Colonic mucosa (tissue), 4 donors: ENCODE data around the gene FBXO21. TPM values are rescaled to one million over a fixed set of nuclear protein-coding genes. Genes with fewer than 3 reads are reported as not detected.
A peak's percentile ranks its signal among the peaks of the same experiment; 100 is the strongest.

ENCODE experiments used
- DNase-seq: peaks from one replicate; pipeline ENCODE4 v3.0.0-alpha.2; 2020
- H3K27ac ChIP-seq: fragments of 200-600 bp; one replicate; pipeline ENCODE4 v1.8.0; 2021
- H3K27me3 ChIP-seq: fragments of 200-600 bp; one replicate; pipeline ENCODE4 v1.8.0; 2021
- H3K36me3 ChIP-seq: fragments of 200-600 bp; one replicate; pipeline ENCODE4 v1.8.0; 2021
- H3K4me1 ChIP-seq: fragments of 200-600 bp; one replicate; pipeline ENCODE4 v1.8.0; 2021; ENCODE audit warnings: mild to moderate bottlenecking
- H3K4me3 ChIP-seq: fragments of 200-600 bp; one replicate; pipeline ENCODE4 v1.8.0; 2021
- H3K9ac ChIP-seq, 2 donors: one replicate each; pipeline ENCODE4 v1.7.0; 2013; ENCODE audit warnings: control low read depth in 2 of 2, low read depth in 2 of 2, low read length in 2 of 2
- H3K9me3 ChIP-seq: fragments of 200-600 bp; one replicate; pipeline ENCODE4 v1.8.0; 2021
- CTCF ChIP-seq: fragments of 200-600 bp; IDR thresholded peaks from one replicate; pipeline ENCODE4 v1.8.0; 2022; ENCODE audit warnings: antibody characterized with exemption, mild to moderate bottlenecking
- intact Hi-C: fragments of 100-400 bp; cut with DNase I; formaldehyde crosslinking; loops from one replicate; pipeline ENCODE4 v1.14.1; 2022
- total RNA-seq, 2 donors: library from RNA; stranded (reverse); fragmentation: NEBNext Ultra II Directional in 1 of 2; extraction: Animal tissue kit (Norgen Biotek cat#: 25700) in 1 of 2; gene quantifications; one replicate each; pipeline ENCODE4 v1.2.1, GENCODE V29; 2021
- donor health status: healthy.
- donor health status: DM: no; HTN: no; CAD: no.
- donor health status: DM: no; HTN: no; CAD: no.

The FBXO21 gene
- total RNA-seq, 2 donors from 2014 or later: 34.5 to 34.7 TPM

- H3K27ac ChIP-seq: no peak overlapping the region
- intact Hi-C loops: loop anchor here (2.0 to 10.0 kb wide), 2 partner anchors 95 to 415 kb away; no protein-coding TSS in a partner anchor
- DNase-seq: peak; percentile 38
Observed at GRCh38 chr12:117119592-117120198, 70.6 kb downstream of the FBXO21 start.

GRCh38 chr12:117118838-117119591 is 71.3 kb downstream of the FBXO21 start:
- H3K27me3 ChIP-seq: no peaks in the 10 kb centered on the region
- no peak overlapping the region for H3K9ac ChIP-seq
- intact Hi-C loops: loop anchor here (10.0 kb wide), 1 partner anchor 414 kb away; no protein-coding TSS in a partner anchor
- TF ChIP-seq CTCF: no peak
- H3K4me3 ChIP-seq: no peak overlapping the region
- no peak for DNase-seq
- H3K36me3 ChIP-seq: no peaks in the 10 kb centered on the region
- no peaks in the 10 kb centered on the region for H3K9me3 ChIP-seq
- H3K27ac ChIP-seq: no peak overlapping the region
- no peaks in the 10 kb centered on the region for H3K4me1 ChIP-seq

More at GRCh38 chr12:117119592-117120198, 70.6 kb downstream of the FBXO21 start:
- Histone ChIP-seq H3K36me3 (no peaks in the 10 kb centered on the region), H3K27me3 (no peaks in the 10 kb centered on the region), H3K4me3 (no peak overlapping the region), H3K4me1 (no peaks in the 10 kb centered on the region), H3K9ac (no peak overlapping the region), H3K9me3 (no peaks in the 10 kb centered on the region)
- TF ChIP-seq CTCF: peak; percentile 64

GRCh38 chr12:117114784-117115183 is 75.5 kb downstream of the FBXO21 start:
- no peak overlapping the region for H3K27ac ChIP-seq
- TF ChIP-seq CTCF: no peak
- intact Hi-C loops: loop anchor here (10.0 kb wide), 1 partner anchor 410 kb away; no protein-coding TSS in a partner anchor
- no peaks in the 10 kb centered on the region for H3K27me3 ChIP-seq
- no peak for DNase-seq
- H3K4me3 ChIP-seq: no peak overlapping the region
- H3K36me3 ChIP-seq: no peaks in the 10 kb centered on the region
- no peaks in the 10 kb centered on the region for H3K9me3 ChIP-seq
- no peaks in the 10 kb centered on the region for H3K4me1 ChIP-seq
- H3K9ac ChIP-seq: no peak overlapping the region

- no peaks in the 10 kb centered on the region for H3K27me3 ChIP-seq
- intact Hi-C loops: loop anchor here (10.0 kb wide), 1 partner anchor 408 kb away; no protein-coding TSS in a partner anchor
Observed at GRCh38 chr12:117113231-117113630, 77.0 kb downstream of the FBXO21 start.

More at GRCh38 chr12:117113231-117113630, 77.0 kb downstream of the FBXO21 start:
- Histone ChIP-seq H3K36me3 (no peaks in the 10 kb centered on the region), H3K9me3 (no peaks in the 10 kb centered on the region), H3K4me3 (no peak overlapping the region), H3K4me1 (no peaks in the 10 kb centered on the region), H3K27ac (no peak overlapping the region), H3K9ac (no peak overlapping the region)
- no peak for TF ChIP-seq CTCF
- no peak for DNase-seq
